Endothelial cell (in vitro differentiated cells): Measurements from ENCODE around the gene HMG20A. TPM values are rescaled to one million over a fixed set of nuclear protein-coding genes. Genes with fewer than 3 reads are reported as not detected.

Source experiments
- DNase-seq: peaks from one replicate; pipeline ENCODE4 v3.0.0; 2021; ENCODE audit warnings: low spot score
- H3K27ac Mint-ChIP-seq: one replicate; pipeline ENCODE4 v1.8.0; 2021; ENCODE audit warnings: mixed read lengths, inconsistent platforms; ENCODE audit not compliant: unreplicated experiment
- H3K27me3 Mint-ChIP-seq: one replicate; pipeline ENCODE4 v1.8.0; 2021; ENCODE audit warnings: mild to moderate bottlenecking, moderate library complexity, mixed read lengths, inconsistent platforms; ENCODE audit not compliant: unreplicated experiment
- H3K36me3 Mint-ChIP-seq: one replicate; pipeline ENCODE4 v1.8.0; 2021; ENCODE audit warnings: mild to moderate bottlenecking, low read depth, mixed read lengths, inconsistent platforms; ENCODE audit not compliant: unreplicated experiment
- H3K4me1 Mint-ChIP-seq: one replicate; pipeline ENCODE4 v1.8.0; 2021; ENCODE audit warnings: mild to moderate bottlenecking, mixed read lengths, inconsistent platforms; ENCODE audit not compliant: unreplicated experiment
- H3K4me3 Mint-ChIP-seq: one replicate; pipeline ENCODE4 v1.8.0; 2021; ENCODE audit warnings: mild to moderate bottlenecking, mixed read lengths, inconsistent platforms; ENCODE audit not compliant: unreplicated experiment
- H3K9me3 Mint-ChIP-seq: one replicate; pipeline ENCODE4 v1.8.0; 2021; ENCODE audit warnings: mixed read lengths, inconsistent platforms; ENCODE audit not compliant: unreplicated experiment
- total RNA-seq: library from RNA; stranded (reverse); fragmentation: NEBNext Ultra II Directional; extraction: Animal tissue kit (Norgen Biotek cat#: 25700); gene quantifications from one replicate; pipeline ENCODE4 v1.2.1, GENCODE V29; 2021; ENCODE audit not compliant: unreplicated experiment
- TF ChIP-seq, protein P1 (sequence below): fragments of 200-600 bp; sonication (generic); IDR thresholded peaks from one replicate; pipeline ENCODE4 v1.5.0; 2021; ENCODE audit warnings: antibody characterized with exemption; ENCODE audit not compliant: unreplicated experiment

The HMG20A gene
- total RNA-seq, 1 donor from 2014 or later: 111 TPM

DNA sequence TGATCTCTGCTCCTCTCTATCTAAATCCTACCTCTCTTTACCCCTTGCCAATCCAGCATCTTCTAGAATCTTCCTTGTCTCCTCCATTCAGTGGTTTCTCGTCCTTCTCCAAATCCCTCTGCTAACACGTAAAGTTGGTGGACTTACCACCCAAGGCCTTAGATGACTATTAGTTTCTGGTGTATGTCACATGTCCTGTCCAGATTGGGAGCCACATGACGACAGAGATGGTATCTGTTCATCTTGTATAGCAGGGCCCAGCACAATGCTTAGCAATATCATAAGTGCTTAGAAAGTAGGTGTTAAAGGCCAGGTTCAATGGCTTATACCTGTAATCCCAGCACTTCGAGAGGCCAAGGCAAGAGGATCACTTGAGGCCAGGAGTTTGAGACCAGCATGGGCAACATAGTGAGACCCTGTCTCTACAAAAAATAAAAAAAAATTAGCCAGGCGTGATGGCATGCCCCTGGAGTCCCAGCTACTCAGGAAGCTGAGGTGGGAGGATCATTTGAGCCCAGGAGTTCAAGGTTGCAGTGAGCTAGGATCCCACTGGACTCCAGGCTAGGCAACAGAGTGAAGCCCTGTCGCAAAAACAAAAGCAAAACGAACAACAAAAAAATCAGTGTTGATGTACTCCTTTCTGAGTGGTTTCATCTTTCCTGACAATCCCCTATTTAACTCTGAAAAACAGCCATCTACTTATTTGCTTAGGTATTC, 81.8 kb downstream of the HMG20A start:
- Mint-ChIP-seq H3K27ac (no peak overlapping the region), H3K9me3 (no peaks in the 10 kb centered on the region), H3K36me3 (peaks cover 24% of the 10 kb centered on the region), H3K27me3 (peaks cover 13% of the 10 kb centered on the region), H3K4me3 (no peak overlapping the region), H3K4me1 (peaks cover 54% of the 10 kb centered on the region)
- TF ChIP-seq, protein P1, sequence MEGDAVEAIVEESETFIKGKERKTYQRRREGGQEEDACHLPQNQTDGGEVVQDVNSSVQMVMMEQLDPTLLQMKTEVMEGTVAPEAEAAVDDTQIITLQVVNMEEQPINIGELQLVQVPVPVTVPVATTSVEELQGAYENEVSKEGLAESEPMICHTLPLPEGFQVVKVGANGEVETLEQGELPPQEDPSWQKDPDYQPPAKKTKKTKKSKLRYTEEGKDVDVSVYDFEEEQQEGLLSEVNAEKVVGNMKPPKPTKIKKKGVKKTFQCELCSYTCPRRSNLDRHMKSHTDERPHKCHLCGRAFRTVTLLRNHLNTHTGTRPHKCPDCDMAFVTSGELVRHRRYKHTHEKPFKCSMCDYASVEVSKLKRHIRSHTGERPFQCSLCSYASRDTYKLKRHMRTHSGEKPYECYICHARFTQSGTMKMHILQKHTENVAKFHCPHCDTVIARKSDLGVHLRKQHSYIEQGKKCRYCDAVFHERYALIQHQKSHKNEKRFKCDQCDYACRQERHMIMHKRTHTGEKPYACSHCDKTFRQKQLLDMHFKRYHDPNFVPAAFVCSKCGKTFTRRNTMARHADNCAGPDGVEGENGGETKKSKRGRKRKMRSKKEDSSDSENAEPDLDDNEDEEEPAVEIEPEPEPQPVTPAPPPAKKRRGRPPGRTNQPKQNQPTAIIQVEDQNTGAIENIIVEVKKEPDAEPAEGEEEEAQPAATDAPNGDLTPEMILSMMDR: no peak
- no peak for DNase-seq

DNA sequence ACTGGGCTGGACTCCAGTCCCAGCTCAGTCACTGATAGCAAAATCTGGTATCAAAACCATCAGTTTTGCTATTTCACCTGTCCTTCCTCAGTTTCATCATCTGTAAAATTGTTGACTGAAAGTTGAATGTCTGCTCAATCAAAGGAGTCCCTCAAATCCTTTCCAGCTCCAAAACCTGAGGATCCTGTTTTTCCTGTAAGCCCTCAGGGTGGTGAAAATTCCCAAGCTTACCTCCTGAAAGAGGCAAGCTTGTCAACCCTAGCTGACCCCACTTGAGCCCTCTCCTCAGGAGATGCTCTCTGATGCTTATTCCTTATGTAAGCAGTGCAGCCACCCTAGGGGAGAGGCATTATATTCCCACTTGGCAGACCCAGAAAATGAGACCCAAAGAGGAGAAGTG, 82.6 kb downstream of the HMG20A start:
- Mint-ChIP-seq H3K4me3 (no peak overlapping the region), H3K36me3 (peaks cover 24% of the 10 kb centered on the region), H3K4me1 (peaks cover 54% of the 10 kb centered on the region), H3K9me3 (no peaks in the 10 kb centered on the region), H3K27ac (no peak overlapping the region), H3K27me3 (peaks cover 13% of the 10 kb centered on the region)
- no peak for DNase-seq
- TF ChIP-seq, protein P1: no peak

DNA sequence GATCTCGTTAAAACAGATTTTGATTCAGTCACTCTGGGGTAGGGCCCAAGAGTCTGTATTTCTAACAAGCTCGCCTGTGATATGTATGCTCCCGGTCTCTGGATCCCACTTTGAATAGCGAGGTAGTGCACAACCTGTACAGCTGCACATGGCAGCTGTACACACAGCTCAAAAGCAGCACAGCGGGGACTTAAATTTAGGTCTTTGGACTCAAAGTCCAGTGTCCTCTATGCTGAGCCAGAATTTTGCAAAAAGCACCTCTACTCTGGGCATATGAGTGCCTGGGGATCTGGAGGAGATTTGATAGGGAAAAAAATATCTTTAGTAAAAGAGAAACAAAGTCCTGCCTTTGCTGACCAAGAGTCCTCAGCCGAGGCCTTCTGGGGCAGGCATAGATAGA, 83.1 kb downstream of the HMG20A start:
- Mint-ChIP-seq H3K27ac (no peak overlapping the region), H3K9me3 (no peaks in the 10 kb centered on the region), H3K4me3 (no peak overlapping the region), H3K4me1 (peaks cover 54% of the 10 kb centered on the region), H3K27me3 (peaks cover 13% of the 10 kb centered on the region), H3K36me3 (peaks cover 24% of the 10 kb centered on the region)
- no peak for DNase-seq
- TF ChIP-seq, protein P1: no peak

DNA sequence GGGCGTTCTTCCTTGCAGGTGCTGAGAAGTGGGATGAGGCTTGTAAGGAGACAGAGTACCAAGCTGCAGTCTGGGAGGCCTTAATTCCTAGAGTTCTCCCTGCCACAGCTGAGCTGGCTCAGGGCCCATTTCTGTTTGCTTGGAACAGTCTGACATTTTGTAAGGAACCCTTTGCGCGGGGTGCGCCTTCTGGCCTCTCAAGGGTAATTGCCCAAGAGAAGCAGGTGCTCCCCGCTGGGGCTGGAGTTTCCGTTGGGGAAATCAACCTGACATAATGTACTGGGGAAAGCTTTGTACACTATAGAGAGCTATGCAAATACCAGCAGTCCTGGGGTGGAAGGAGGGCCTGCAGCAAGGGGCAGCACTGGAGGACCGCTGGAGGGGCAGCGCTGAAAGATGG, 83.6 kb downstream of the HMG20A start:
- H3K27me3 Mint-ChIP-seq: peaks cover 13% of the 10 kb centered on the region
- H3K36me3 Mint-ChIP-seq: peaks cover 23% of the 10 kb centered on the region
- H3K27ac Mint-ChIP-seq: no peak overlapping the region
- H3K9me3 Mint-ChIP-seq: no peaks in the 10 kb centered on the region
- no peak for DNase-seq
- H3K4me3 Mint-ChIP-seq: no peak overlapping the region
- TF ChIP-seq, protein P1: no peak
- peaks cover 54% of the 10 kb centered on the region for H3K4me1 Mint-ChIP-seq

DNA sequence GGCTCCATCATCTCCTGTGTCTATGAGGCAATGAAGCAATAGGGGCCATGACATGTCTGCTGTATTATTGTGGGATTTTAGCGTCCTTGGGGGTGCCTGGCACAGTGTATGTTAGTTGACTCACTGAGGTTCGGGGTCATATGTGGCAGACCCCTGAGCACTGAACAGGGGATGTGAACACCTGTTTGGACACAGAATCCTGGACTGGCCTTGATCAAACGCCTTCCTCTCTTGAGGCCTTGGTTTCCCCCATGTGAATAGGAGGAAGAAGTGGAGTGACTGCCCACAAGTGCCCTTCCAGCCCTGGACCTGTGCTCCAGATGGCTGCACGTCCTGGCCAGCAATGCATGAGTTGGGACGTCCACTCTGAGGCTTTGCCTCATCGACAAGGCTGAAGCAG, 84.2 kb downstream of the HMG20A start:
- H3K27ac Mint-ChIP-seq: no peak overlapping the region
- peaks cover 52% of the 10 kb centered on the region for H3K4me1 Mint-ChIP-seq
- DNase-seq: no peak
- TF ChIP-seq, protein P1: no peak
- no peak overlapping the region for H3K4me3 Mint-ChIP-seq
- peaks cover 12% of the 10 kb centered on the region for H3K27me3 Mint-ChIP-seq
- peaks cover 20% of the 10 kb centered on the region for H3K36me3 Mint-ChIP-seq
- no peaks in the 10 kb centered on the region for H3K9me3 Mint-ChIP-seq
